Dermis microvascular lymphatic vessel endothelial cell (primary cell): ENCODE data around the gene EIF4B. TPM values are rescaled to one million over a fixed set of nuclear protein-coding genes. Genes with fewer than 3 reads are reported as not detected.
"Not testable (repeated sequence)": the region's sequence is repeated elsewhere in the genome, so short reads cannot be mapped to it uniquely, and the experiment has no call there.

Source experiments
- DNase-seq, 2 donors: peaks; one replicate each; pipeline versions ENCODE4 v3.0.0 to v3.0.0-alpha.2; 2010; ENCODE audit warnings: low read depth in 2 of 2
- total RNA-seq: library from RNA; depleted of rRNA; stranded (reverse); fragments of >200 nt; gene quantifications from 2 replicates; pipeline ENCODE4 v1.2.1, GENCODE V29; 2014

Gene EIF4B
- total RNA-seq, 1 donor from 2014 or later, result 834 TPM

DNA sequence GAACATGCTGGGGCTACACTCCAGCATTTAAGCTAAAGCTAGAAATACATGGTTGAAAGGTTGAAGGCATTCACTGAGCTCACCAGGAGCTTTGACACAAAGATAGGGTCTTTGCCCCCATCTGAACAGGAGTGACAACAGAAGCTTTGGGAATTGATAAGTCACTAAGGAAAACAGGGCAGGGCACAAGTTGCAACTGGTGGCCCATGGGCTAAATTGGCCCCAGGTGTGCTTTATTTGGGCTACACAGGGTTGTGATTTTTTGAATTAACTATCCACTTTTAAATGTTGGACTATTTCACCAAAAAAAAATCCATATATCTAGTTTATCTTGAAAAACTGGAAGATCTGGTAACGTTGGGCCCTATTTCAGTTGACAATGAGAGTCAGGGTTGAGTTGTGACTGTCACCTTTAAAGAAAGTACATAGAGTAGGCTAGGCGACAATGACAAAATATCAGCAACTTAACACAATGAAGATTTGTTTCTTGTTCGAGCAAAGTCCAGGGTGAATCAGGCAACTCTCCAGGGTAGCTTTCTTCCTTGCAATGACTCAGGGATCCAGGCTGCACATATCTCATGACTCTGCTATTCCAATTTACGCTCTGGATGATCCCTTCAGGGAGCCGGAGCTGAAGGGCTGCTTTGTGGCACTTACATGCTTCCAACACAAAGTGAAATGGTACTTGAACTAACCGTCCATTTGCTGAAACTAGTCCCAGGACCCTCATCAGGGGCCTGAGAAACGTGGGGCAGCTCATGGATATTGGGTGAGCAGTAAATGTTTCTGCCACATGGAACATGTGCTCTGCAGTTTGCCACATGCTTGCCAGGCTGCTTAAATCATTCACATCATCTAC is 13.3 kb upstream of the EIF4B start:
- DNase-seq, result no peak

DNA sequence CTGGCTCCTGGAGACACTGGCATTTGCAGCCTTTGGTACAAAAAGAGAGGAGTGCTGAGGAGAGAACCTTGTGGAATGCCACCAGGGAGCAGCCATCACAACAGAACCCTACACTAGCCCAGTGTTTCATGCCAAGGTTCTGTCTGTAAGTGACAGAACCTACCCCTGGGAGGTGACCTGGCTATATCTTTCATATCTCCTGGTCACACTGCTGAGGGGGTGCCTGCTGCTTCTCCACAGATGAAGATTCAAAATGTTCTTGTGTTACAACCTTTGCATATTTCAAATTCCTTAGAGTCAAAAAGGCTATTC is 12.7 kb upstream of the EIF4B start:
- DNase-seq, result no peak

DNA sequence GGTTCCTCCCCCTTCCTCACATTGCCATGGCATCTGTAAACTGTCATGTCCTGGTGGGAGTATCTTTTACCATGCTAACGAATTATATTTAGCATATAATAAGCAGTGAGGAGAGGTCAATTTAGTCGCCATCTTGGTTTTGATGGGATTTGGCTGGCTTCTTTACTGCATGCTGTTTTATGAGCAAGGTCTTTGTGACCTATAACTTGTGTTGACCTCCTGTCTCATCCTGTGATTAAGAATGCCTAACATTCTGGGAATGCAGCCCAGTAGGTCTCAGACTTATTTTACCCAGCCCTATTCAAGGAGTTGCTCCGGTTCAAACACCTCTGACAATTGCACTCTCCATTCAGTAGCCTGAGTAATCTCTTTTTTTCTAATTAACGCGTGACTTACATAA is 2.1 kb upstream of the EIF4B start:
- DNase-seq, result no peak

GRCh38 chr12:53004582-53004981 is 1.7 kb upstream of the EIF4B start:
- no peak for DNase-seq

DNA sequence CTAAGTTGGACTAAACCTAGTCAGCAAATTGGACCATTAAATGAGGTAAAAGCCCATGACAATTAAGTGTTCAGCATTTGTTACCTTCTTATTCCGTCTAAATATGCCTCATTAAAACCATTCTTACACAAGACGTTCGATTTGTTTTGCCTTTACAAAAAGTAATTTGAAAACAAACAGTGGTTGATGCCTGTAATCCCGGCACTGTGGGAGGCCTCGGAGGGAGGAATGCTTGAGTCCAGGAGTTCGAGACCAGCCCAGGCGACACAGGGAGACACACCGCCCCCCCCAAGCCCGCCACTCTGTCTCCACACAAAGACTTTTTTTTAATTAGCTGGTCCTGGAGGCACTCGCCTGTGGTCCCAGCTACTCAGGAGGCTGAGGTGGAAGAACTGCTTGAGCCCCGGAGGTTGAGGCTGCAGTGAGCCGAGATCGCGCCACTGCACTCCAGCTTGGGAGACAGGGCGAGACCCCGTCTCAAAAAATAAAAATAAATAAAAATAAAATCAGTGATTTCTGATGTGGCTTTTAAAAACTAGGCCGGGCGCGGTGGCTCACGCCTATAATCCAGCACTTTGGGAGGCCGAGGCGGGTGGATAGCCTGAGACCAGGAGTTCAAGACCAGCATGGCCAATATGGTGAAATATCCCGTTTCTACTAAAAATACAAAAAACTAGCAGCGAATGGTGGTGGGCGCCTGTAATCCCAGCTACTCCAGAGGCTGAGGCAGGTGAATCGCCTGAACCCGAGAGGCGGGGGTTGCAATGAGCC is 856 bp upstream of the EIF4B start:
- DNase-seq, result peak in 1 of 2 donors; percentile 5

- peak; percentile 21 to 77 for DNase-seq
Measured at GRCh38 chr12:53006810-53007309, 604 bp downstream of the EIF4B start.

DNA sequence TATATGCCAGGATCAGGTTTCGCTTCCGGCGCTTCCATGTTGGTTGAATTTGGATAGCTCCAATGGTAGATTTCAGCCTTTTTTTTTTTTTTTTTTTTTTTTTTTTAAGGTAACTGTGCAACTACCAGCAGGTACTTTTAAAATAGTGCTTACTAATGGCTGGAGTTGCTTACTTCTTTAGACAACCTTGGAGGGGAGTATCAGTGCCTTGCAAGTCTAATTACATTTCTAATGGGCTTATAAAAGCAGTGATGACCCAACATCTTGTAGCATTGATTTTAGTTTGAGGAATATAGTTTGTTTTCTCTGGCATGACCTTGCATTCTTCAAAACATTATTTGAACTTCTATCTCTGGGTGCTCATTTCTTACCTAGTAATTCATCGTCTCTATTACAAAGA is 1.1 kb downstream of the EIF4B start:
- DNase-seq, result no peak

DNA sequence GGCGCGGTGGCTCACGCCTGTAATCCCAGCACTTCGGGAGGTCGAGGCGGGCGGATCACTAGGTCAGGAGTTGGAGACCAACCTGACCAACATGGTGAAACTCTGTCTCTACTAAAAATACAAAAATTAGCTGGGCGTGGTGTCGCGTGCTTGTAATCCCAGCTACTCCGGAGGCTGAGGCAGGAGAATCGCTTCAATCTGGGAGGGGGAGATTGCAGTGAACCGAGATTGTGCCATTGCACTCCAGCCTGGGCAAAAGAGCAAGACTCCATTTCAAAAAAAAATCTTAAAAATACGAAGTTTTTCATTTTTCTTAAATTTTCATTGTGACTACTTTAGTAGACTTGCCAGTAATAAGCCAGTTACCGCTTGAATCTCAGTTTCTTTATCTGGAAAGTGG is 2.5 kb downstream of the EIF4B start:
- DNase-seq, result not testable (repeated sequence)

GRCh38 chr12:53010955-53011354 is 4.7 kb downstream of the EIF4B start:
- no peak for DNase-seq

DNA sequence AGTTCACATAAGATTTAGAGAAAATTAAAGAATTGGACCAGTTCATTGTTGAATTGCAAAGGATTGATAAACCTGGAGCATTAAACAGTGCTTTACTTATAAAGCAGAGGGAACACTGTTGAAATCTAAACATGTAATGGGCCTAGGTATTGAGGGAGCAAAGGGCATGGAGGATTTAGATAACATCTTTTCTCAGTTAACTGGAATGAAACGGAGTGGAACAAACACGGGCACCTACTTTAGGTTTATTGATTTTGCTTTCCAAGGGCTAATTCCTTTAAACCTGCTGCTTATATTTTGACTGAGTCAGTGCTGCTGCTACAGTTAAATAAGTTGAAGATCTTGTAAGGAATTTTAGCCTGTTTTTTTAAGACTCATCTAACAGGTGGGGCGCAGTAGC is 5.6 kb downstream of the EIF4B start:
- no peak for DNase-seq

DNA sequence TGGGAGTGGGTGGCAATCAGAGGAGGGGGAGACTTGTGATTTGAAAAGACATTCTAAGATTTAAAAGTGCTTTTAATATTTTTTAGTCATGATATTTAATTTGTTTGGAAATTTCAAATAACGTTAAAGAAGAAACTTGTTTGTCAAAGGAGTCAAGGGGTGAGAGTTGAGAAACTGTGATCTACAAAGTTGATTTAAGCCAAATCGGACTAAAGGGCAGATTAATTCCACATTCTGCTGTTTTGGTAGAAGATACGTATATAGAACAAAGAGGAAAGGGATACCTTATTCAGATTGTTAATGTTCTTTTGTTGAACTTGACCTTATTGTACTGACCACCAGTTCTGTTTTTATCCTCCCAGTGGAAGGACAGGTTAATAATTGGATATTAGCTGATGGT is 6.7 kb downstream of the EIF4B start:
- no peak for DNase-seq

GRCh38 chr12:53014709-53015108 is 8.5 kb downstream of the EIF4B start:
- no peak for DNase-seq

DNA sequence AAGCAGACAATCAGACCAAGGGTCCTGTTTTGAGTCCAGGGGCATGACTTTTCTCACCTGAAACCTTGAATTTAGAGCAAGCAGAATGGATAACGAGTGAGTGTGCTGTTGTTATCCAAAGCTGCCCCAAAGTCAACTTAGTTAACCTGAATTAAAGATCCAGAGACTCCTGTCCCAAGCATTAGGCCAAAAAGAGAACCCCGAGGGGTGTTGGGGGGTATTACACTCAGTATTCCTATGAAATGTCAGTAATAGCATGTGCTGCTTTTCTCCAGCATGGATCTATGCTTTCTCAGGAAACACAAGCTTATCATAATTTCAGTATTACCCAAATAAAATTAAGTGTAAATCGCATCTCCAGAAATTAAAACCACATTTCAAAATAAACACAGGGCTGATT is 19.0 kb downstream of the EIF4B start:
- DNase-seq, result no peak

DNA sequence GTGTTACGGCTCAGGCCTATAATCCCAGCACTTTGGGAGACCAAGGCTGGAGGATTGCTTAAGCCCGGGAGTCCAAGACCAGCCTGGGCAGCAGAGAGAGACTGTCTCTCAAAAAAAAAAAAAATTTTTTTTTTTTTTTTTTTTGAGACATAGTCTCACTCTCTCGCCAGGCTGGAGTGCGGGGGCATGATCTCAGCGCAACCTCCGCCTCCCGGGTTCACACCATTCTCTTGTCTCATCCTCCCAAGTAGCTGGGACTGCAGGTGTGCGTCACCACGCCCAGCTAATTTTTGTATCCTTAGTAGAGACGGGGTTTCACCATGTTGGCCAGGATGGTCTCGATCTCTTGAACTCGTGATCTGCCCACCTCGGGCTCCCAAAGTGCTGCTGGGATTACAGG is 20.8 kb downstream of the EIF4B start:
- DNase-seq, result not testable (repeated sequence)

DNA sequence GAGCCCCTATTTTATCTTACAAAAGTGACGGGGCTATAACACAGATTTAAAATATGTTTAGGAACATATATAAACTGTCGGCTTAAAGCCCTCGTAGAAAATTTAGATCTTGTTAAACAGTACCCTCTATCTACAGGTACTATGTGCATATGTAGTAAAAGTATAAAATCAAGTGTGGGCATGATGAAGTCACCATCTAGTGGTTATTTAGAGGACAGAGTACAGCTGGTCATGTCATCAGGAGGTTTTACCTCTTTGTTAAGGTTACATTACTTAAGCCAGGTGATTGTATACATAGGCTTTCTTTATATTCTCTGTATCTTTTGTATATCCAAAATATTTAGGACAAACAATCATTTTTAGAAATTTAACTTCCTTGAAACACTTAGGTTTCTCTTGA is 25.4 kb downstream of the EIF4B start:
- DNase-seq, result no peak

DNA sequence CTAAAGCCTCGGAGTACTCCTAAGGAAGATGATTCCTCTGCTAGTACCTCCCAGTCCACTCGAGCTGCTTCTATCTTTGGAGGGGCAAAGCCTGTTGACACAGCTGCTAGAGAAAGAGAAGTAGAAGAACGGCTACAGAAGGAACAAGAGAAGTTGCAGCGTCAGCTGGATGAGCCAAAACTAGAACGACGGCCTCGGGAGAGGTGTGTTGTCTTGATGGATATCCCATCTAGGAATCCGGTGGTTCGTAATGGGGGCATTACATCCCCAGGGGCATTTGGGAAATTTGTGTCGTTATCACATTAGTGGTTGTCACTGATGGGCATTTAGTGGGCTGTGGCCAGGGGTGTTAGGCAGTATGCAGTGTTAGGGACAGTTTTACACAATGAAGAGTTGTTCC is 27.6 kb downstream of the EIF4B start:
- DNase-seq, result not testable (repeated sequence)

DNA sequence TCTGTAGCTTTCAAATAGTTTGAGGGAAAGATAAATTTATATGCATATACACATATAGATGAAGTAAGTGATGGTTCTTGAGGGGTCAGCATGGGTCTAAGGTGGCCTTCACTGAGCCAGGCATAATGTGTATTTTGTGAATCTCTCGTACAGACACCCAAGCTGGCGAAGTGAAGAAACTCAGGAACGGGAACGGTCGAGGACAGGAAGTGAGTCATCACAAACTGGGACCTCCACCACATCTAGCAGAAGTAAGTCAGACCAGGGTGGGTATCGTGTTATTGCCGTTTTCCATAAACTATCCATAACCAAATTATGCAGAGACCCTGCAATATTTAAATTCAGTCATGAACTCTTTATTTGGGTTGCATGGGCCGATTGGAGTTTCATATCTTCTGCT is 28.2 kb downstream of the EIF4B start:
- no peak for DNase-seq

DNA sequence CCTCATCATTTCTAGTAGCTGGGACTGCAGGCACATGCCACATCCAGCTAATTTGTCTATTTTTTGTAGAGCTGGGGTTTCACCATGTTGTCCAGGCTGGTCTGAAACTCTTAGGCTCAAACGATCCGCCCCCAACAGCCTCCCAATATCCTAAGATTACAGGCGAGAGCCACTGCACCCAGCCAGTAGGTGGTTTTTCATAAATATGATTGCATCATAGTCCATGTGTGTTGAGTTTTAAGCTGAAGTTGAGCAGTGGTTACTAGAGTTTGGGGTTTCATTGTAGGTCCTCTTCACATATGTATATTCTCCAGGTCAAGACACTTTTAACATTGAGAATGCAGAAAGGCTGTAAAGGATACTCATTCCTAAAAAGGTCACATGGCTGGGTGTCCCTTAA is 30.5 kb downstream of the EIF4B start:
- DNase-seq, result no peak

GRCh38 chr12:53039851-53040250 is 33.6 kb downstream of the EIF4B start:
- DNase-seq, result no peak

DNA sequence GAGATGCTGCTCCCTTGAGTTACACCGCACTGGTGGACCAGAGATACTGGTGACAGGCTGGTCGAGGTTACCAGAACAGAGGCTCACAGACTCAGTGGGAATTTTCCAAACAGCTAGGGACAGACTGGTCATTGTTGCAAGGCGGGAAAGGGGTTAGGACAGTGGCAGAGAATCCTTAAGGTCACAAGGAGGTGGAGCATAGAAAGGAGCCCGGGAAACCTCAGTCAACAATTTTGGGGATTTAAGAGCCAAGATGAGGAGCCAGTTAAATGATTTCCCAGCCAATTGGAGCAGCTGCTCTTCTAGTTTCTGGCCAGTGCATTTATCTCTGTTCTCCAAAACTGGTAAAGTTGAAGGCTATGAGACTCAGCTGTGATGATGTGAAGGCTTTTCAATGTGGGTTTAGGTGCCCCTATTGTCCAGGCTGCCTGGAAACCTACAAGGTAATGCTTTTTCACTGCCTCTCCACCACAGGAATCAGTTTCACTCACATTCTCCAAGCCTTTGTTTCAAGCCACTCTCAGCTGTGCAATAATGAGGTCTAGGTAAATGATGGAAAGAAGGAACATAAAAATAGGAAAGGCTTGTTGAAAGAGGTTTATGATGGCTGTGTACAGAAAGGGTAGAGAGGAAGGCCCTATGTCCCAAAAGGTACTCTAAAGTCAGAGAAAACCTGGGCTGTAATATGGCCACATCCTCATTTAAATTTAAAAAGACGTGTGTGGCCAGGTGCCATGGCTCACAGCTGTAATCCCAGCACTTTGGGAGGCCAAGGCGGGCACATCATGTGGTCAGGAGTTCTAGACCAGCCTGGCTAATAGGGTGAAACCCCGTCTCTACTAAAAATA is 36.6 kb downstream of the EIF4B start:
- DNase-seq, result no peak

DNA sequence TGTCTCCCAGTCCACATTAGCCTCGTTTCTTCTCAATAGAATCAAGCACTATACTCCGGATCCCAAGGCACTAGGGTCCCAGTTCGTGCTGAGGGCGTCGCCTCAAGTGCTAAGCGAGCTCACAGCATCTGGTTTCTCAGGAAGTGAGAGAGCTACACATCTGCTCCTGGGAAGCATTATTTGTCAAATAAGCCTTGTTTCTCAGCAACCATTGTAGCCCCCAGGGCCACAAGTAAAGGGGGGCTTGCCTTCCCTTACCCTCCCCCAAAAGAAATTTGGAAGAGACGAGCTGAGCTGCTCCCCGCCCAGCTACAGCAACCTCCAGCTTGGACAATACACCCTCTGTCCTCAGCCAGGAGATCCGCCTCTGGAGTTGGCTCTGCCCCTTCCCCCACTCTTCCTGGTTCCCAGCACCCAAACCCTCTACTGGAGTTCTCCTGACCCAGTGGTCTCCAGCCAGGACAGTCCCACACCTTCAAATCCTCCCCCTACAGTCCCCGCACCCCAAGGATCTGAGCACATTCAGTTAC is 37.9 kb downstream of the EIF4B start:
- DNase-seq, result no peak
